Measurements from ENCODE around the gene MON1B.

MON1B gene

GRCh38 chr16:77223184-77223583, 32.2 kb downstream of the MON1B start:
- DNase-seq (ENCODE audit: low read depth): no peak
- TF ChIP-seq, protein P1, sequence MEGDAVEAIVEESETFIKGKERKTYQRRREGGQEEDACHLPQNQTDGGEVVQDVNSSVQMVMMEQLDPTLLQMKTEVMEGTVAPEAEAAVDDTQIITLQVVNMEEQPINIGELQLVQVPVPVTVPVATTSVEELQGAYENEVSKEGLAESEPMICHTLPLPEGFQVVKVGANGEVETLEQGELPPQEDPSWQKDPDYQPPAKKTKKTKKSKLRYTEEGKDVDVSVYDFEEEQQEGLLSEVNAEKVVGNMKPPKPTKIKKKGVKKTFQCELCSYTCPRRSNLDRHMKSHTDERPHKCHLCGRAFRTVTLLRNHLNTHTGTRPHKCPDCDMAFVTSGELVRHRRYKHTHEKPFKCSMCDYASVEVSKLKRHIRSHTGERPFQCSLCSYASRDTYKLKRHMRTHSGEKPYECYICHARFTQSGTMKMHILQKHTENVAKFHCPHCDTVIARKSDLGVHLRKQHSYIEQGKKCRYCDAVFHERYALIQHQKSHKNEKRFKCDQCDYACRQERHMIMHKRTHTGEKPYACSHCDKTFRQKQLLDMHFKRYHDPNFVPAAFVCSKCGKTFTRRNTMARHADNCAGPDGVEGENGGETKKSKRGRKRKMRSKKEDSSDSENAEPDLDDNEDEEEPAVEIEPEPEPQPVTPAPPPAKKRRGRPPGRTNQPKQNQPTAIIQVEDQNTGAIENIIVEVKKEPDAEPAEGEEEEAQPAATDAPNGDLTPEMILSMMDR (IDR thresholded peaks at IDR 0.05; ENCODE audit: control insufficient read depth, extremely low read depth, insufficient read depth): no peak
- no peak overlapping the region for H3K4me3 ChIP-seq (ENCODE audit: low read depth, low read length)

- H3K4me3 ChIP-seq (ENCODE audit: low read depth, low read length): no peak overlapping the region
- TF ChIP-seq, protein P1 (IDR thresholded peaks at IDR 0.05; ENCODE audit: control insufficient read depth, extremely low read depth, insufficient read depth): no peak
- DNase-seq (ENCODE audit: low read depth): no peak
Measured at GRCh38 chr16:77225182-77225581, 34.2 kb downstream of the MON1B start.

- no peak overlapping the region for H3K4me3 ChIP-seq (ENCODE audit: low read depth, low read length)
- TF ChIP-seq, protein P1 (IDR thresholded peaks at IDR 0.05; ENCODE audit: control insufficient read depth, extremely low read depth, insufficient read depth): no peak
- no peak for DNase-seq (ENCODE audit: low read depth)
Measured at GRCh38 chr16:77227745-77228144, 36.8 kb downstream of the MON1B start.

DNA sequence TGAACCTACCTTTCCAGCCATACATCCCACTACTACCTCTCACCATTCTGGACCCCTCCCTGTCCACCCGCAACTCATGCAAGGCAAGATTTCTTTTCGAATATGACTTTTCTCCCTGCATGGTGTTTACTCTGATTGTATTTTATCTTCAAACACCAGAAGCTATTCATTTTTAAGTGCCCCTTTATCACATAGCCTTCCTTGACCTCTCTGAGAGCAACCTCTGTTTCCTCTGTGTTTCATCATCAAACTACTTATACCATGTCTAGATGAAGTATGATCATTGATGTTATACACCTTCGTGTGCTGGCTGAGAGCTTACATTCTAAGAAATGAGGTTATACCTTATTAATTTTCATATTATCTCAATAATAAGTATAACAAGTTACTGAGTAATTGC, 40.1 kb downstream of the MON1B start:
- H3K4me3 ChIP-seq (ENCODE audit: low read depth, low read length): no peak overlapping the region
- TF ChIP-seq, protein P1 (IDR thresholded peaks at IDR 0.05; ENCODE audit: control insufficient read depth, extremely low read depth, insufficient read depth): no peak
- no peak for DNase-seq (ENCODE audit: low read depth)

DNA sequence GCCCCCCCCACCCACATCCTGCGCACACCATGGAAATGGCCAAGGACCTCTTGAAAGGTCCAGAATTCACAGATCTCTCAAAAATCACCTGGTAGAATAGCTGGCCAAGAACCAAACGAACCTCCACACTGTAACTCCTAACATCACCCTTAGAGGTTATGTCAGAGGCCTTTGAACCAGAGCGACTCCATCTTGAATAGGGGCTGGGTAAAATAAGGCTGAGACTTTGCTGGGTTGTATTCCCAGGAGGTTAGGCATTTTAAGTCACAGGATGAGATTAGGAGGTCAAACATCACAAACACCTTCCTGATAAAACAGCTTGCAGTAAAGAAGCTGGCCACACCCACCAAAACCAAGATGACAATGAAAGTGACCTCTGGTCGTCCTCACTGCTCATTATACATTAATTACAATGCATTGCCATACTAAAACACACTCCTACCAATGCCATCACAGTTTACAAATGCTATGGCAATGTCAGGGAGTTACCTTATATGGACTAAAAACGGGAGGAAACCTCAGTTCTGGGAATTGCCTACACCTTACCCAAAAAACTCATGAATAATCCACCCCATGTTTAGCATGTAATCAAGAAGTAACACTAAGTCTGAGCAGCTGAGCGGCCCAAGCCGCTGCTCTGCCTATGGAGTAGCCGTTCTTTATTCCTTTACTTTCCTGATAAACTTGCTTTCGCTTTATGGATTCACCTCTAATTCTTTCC, 43.0 kb downstream of the MON1B start:
- no peak for DNase-seq (ENCODE audit: low read depth)
- TF ChIP-seq, protein P1 (IDR thresholded peaks at IDR 0.05; ENCODE audit: control insufficient read depth, extremely low read depth, insufficient read depth): no peak
- H3K4me3 ChIP-seq (ENCODE audit: low read depth, low read length): no peak overlapping the region

GRCh38 chr16:77234611-77235010, 43.6 kb downstream of the MON1B start:
- DNase-seq (ENCODE audit: low read depth): no peak
- H3K4me3 ChIP-seq (ENCODE audit: low read depth, low read length): no peak overlapping the region
- TF ChIP-seq, protein P1 (IDR thresholded peaks at IDR 0.05; ENCODE audit: control insufficient read depth, extremely low read depth, insufficient read depth): no peak

GRCh38 chr16:77236063-77236511, 45.1 kb downstream of the MON1B start:
- no peak overlapping the region for H3K4me3 ChIP-seq (ENCODE audit: low read depth, low read length)
- TF ChIP-seq, protein P1 (IDR thresholded peaks at IDR 0.05; ENCODE audit: control insufficient read depth, extremely low read depth, insufficient read depth): peak; percentile 99
- peak; percentile 45 for DNase-seq (ENCODE audit: low read depth)

Measured in LNCaP clone FGC (cell line).